ENCODE data around the gene ITM2B. TPM values are rescaled to one million over a fixed set of nuclear protein-coding genes. Genes with fewer than 3 reads are reported as not detected.

The ITM2B gene
- polyA plus RNA-seq, 1 donor (not counting 4 experiments of a cell fraction or from before 2014, with no cell fraction given) = 401 TPM

DNA sequence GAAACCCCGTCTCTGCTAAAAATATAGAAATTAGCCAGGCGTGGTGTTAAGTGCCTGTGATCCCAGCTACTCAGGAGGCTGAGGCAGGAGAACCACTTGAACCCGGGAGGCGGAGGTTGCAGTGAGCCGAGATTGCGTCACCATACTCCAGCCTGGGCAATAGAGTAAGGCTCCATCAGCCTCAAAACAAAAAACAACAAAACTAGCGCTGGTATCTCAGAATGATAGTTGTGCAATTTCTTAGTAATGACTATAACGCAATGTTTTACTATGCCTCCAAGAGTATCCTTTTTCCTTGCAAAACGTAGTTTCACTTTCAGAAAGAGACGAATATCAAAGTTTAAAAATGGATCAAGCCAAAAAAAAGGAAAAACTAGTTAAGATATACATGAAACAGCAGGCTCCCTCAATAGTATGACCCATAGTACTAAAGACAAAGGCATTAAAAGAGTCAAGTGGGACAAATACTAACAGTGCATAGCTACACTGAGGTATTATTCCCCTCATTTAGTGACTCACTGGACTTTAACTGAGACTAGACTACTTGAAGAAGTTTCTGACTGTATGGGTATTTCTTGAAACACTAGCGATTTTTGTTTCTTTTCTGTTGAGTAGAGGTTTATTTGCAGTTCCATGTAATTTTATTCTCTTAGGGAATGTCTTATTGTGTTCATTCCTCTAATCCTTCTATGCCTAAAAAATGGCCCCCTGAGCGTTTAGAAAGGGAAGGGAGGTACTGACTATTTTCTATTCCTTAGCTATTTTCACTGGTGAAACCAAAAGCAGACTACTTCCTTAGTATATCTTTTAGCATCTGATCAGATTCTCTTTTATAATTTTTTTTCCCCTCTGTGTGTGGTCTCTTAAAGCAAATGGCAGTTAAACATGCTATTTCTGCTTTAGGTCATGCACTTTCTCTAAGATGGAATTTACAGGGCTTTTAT is 10.4 kb upstream of the ITM2B start:
- Histone ChIP-seq H3K4me3 (ENCODE audit: control insufficient read depth in 2 of 3, extremely low read depth in 1 of 3, insufficient read depth in 2 of 3, low read depth in 1 of 3, low read length in 3 of 3) (peak overlapping the region in 1 of 3 experiments; percentile 19), H2AFZ (ENCODE audit: control insufficient read depth, low read length) (peak overlapping the region; percentile 49), H3K36me3 (ENCODE audit: control insufficient read depth in 2 of 2, extremely low read depth in 1 of 2, insufficient read depth in 2 of 2, low read length in 2 of 2) (no peaks in the 10 kb centered on the region), H3K79me2 (ENCODE audit: control insufficient read depth, insufficient read depth, low read length) (no peaks in the 10 kb centered on the region), H3K9ac (ENCODE audit: control insufficient read depth, extremely low read depth, insufficient read depth, low read length) (no peak overlapping the region), H3K4me2 (ENCODE audit: control insufficient read depth, extremely low read depth, insufficient read depth, low read depth, low read length) (peak overlapping the region; percentile 64), H3K9me3 (ENCODE audit: control insufficient read depth, low read depth, low read length) (no peaks in the 10 kb centered on the region), H4K20me1 (ENCODE audit: control insufficient read depth, extremely low read depth, insufficient read depth, low read length) (no peaks in the 10 kb centered on the region), H3K9me1 (ENCODE audit: control insufficient read depth, extremely low read depth, insufficient read depth, low read length) (no peaks in the 10 kb centered on the region), H3K27ac (ENCODE audit: control insufficient read depth, insufficient read depth, low read length) (no peak overlapping the region), H3K4me1 (ENCODE audit: control insufficient read depth, extremely low read depth, insufficient read depth, low read length) (no peaks in the 10 kb centered on the region), H3K27me3 (ENCODE audit: control insufficient read depth, extremely low read depth, insufficient read depth, low read length) (no peaks in the 10 kb centered on the region)
- dilution Hi-C loops (cut with MboI; ENCODE audit: extremely low pct_ligation_motif_present, low sequenced_read_pairs) = no loop called here
- FAIRE-seq = peak; percentile 5
- DNase-seq (ENCODE audit: low read depth, low spot score) = no peak
- no peak for TF ChIP-seq EZH2 (IDR thresholded peaks at IDR 0.05; ENCODE audit: low read length)
- TF ChIP-seq, protein P1, sequence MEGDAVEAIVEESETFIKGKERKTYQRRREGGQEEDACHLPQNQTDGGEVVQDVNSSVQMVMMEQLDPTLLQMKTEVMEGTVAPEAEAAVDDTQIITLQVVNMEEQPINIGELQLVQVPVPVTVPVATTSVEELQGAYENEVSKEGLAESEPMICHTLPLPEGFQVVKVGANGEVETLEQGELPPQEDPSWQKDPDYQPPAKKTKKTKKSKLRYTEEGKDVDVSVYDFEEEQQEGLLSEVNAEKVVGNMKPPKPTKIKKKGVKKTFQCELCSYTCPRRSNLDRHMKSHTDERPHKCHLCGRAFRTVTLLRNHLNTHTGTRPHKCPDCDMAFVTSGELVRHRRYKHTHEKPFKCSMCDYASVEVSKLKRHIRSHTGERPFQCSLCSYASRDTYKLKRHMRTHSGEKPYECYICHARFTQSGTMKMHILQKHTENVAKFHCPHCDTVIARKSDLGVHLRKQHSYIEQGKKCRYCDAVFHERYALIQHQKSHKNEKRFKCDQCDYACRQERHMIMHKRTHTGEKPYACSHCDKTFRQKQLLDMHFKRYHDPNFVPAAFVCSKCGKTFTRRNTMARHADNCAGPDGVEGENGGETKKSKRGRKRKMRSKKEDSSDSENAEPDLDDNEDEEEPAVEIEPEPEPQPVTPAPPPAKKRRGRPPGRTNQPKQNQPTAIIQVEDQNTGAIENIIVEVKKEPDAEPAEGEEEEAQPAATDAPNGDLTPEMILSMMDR (optimal IDR thresholded peaks at IDR 0.05 in 1 of 3, IDR thresholded peaks at IDR 0.05 in 1 of 3, conservative IDR thresholded peaks at IDR 0.05 in 1 of 3; ENCODE audit: extremely low read depth in 1 of 3, insufficient read depth in 2 of 3, low read length in 3 of 3) = no peak

DNA sequence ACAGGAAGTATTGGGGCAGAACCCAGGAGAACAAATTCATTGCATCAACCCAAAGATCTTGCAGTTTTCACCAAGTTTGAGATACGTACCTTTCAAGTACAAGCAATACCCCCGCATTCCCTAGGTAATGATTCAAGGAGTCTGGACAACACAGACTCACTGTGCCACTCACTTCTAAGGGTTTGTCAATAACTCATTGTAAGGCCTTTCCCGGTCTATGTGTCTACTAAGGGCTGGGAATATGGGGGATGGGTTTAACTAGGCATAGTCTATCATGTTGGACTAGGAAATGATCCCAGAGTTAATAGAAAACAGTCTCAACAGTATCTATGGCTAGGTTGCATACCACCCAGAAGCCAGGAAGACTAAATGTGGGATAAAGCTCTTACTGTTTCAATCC is 8.3 kb upstream of the ITM2B start:
- no peaks in the 10 kb centered on the region for H3K36me3 ChIP-seq (ENCODE audit: control insufficient read depth in 2 of 2, extremely low read depth in 1 of 2, insufficient read depth in 2 of 2, low read length in 2 of 2)
- H3K4me2 ChIP-seq (ENCODE audit: control insufficient read depth, extremely low read depth, insufficient read depth, low read depth, low read length) = no peak overlapping the region
- no peaks in the 10 kb centered on the region for H3K79me2 ChIP-seq (ENCODE audit: control insufficient read depth, insufficient read depth, low read length)
- H4K20me1 ChIP-seq (ENCODE audit: control insufficient read depth, extremely low read depth, insufficient read depth, low read length) = no peaks in the 10 kb centered on the region
- no peaks in the 10 kb centered on the region for H3K9me3 ChIP-seq (ENCODE audit: control insufficient read depth, low read depth, low read length)
- H3K9ac ChIP-seq (ENCODE audit: control insufficient read depth, extremely low read depth, insufficient read depth, low read length) = no peak overlapping the region
- H3K9me1 ChIP-seq (ENCODE audit: control insufficient read depth, extremely low read depth, insufficient read depth, low read length) = no peaks in the 10 kb centered on the region
- DNase-seq (ENCODE audit: low read depth, low spot score) (no peak), FAIRE-seq (no peak)
- no peak overlapping the region for H2AFZ ChIP-seq (ENCODE audit: control insufficient read depth, low read length)
- no peaks in the 10 kb centered on the region for H3K4me1 ChIP-seq (ENCODE audit: control insufficient read depth, extremely low read depth, insufficient read depth, low read length)
- TF ChIP-seq, protein P1 (optimal IDR thresholded peaks at IDR 0.05 in 1 of 3, IDR thresholded peaks at IDR 0.05 in 1 of 3, conservative IDR thresholded peaks at IDR 0.05 in 1 of 3; ENCODE audit: extremely low read depth in 1 of 3, insufficient read depth in 2 of 3, low read length in 3 of 3) = no peak
- TF ChIP-seq EZH2 (IDR thresholded peaks at IDR 0.05; ENCODE audit: low read length) = no peak
- no peak overlapping the region for H3K4me3 ChIP-seq (ENCODE audit: control insufficient read depth in 2 of 3, extremely low read depth in 1 of 3, insufficient read depth in 2 of 3, low read depth in 1 of 3, low read length in 3 of 3)
- no peaks in the 10 kb centered on the region for H3K27me3 ChIP-seq (ENCODE audit: control insufficient read depth, extremely low read depth, insufficient read depth, low read length)
- dilution Hi-C loops (cut with MboI; ENCODE audit: extremely low pct_ligation_motif_present, low sequenced_read_pairs) = no loop called here
- no peak overlapping the region for H3K27ac ChIP-seq (ENCODE audit: control insufficient read depth, insufficient read depth, low read length)
